IMR-90 (cell line): Measurements from ENCODE around the gene TUFM. TPM values are rescaled to one million over a fixed set of nuclear protein-coding genes. Genes with fewer than 3 reads are reported as not detected.

Experiments used
- ATAC-seq: fragments of 200-7000 bp; cut with Tn5 transposase; 2 replicates; pipeline ENCODE4 v1.9.1; 2020; ENCODE audit warnings: low read depth, mild to moderate bottlenecking, moderate library complexity
- BruUV-seq: library from RNA; stranded (reverse); fragments of 400-500 nt; replicated peaks from 2 replicates; lab custom pipeline; 2021; lab: Mats Ljungman, UMichigan
- CTCF ChIA-PET: fragments of 300-600 bp; formaldehyde crosslinking; extraction: SDS; loops from one replicate; lab custom pipeline; 2021; ENCODE audit warnings: antibody characterized with exemption; lab: Yijun Ruan, JAX
- POLR2A ChIA-PET: fragments of 300-600 bp; sonication (Branson Sonifier 250); formaldehyde crosslinking; loops from one replicate; lab custom pipeline; 2022; ENCODE audit warnings: antibody characterized with exemption; ENCODE audit not compliant: unreplicated experiment; lab: Charles Lee
- DNase-seq: peaks from one replicate; pipeline ENCODE4 v3.0.0; 2013
- H2AFZ ChIP-seq: replicated peaks from 2 replicates; pipeline ENCODE3; 2013; ENCODE audit warnings: low read length, mild to moderate bottlenecking; ENCODE audit not compliant: poor library complexity
- H2AK5ac ChIP-seq: 2 replicates; pipeline ENCODE4 v1.6.1; 2013; ENCODE audit warnings: low read depth, low read length, inconsistent platforms
- H2AK9ac ChIP-seq: replicated peaks from 2 replicates; pipeline ENCODE3; 2013; ENCODE audit warnings: mild to moderate bottlenecking, low read depth, low read length, moderate library complexity; ENCODE audit not compliant: poor library complexity
- H2BK120ac ChIP-seq: 2 replicates; pipeline ENCODE4 v1.6.1; 2013; ENCODE audit warnings: low read depth, low read length, inconsistent platforms
- H2BK15ac ChIP-seq: 3 replicates; pipeline ENCODE4 v1.6.1; 2013; ENCODE audit warnings: low read depth, low read length, inconsistent platforms
- H2BK20ac ChIP-seq: 2 replicates; pipeline ENCODE4 v1.6.1; 2013; ENCODE audit warnings: low read depth, mild to moderate bottlenecking, inconsistent platforms, low read length, moderate library complexity
- H2BK5ac ChIP-seq: 2 replicates; pipeline ENCODE4 v1.6.1; 2013; ENCODE audit warnings: mild to moderate bottlenecking, low read depth, low read length, inconsistent platforms; ENCODE audit not compliant: poor library complexity, severe bottlenecking
- H3K14ac ChIP-seq: replicated peaks from 2 replicates; pipeline ENCODE4 v1.6.1; 2013; ENCODE audit warnings: low read depth, low read length, inconsistent platforms
- H3K18ac ChIP-seq: 2 replicates; pipeline ENCODE4 v1.6.1; 2013; ENCODE audit warnings: low read depth, low read length, control low read depth
- H3K23ac ChIP-seq: 2 replicates; pipeline ENCODE4 v1.6.1; 2013; ENCODE audit warnings: low read depth, low read length, inconsistent platforms
- H3K27ac ChIP-seq: 2 replicates; pipeline ENCODE4 v1.5.1; 2013; ENCODE audit warnings: mild to moderate bottlenecking, control low read depth, low read length; ENCODE audit not compliant: insufficient read depth
- H3K27me3 ChIP-seq: 2 replicates; pipeline ENCODE4 v1.6.1; 2013; ENCODE audit warnings: low read length; ENCODE audit not compliant: control insufficient read depth, insufficient read depth
- H3K36me3 ChIP-seq: 2 replicates; pipeline ENCODE4 v1.6.1; 2013; ENCODE audit warnings: low read length, mixed read lengths; ENCODE audit not compliant: control insufficient read depth, insufficient read depth
- H3K4ac ChIP-seq: 2 replicates; pipeline ENCODE4 v1.6.1; 2013; ENCODE audit warnings: low read depth, low read length, inconsistent platforms
- H3K4me1 ChIP-seq: 2 replicates; pipeline ENCODE4 v1.6.1; 2013; ENCODE audit warnings: low read length, mixed read lengths; ENCODE audit not compliant: control insufficient read depth, insufficient read depth
- H3K4me2 ChIP-seq: 2 replicates; pipeline ENCODE4 v1.6.1; 2013; ENCODE audit warnings: low read depth, mild to moderate bottlenecking, control low read depth, low read length, moderate library complexity
- H3K4me3 ChIP-seq: 2 replicates; pipeline ENCODE4 v1.5.1; 2013; ENCODE audit warnings: low read depth, mild to moderate bottlenecking, control low read depth, low read length, moderate library complexity; ENCODE audit not compliant: insufficient read depth
- H3K56ac ChIP-seq: 2 replicates; pipeline ENCODE4 v1.6.1; 2013; ENCODE audit warnings: low read length, inconsistent platforms; ENCODE audit not compliant: insufficient read depth; ENCODE audit errors: extremely low read depth
- H3K79me1 ChIP-seq, 2 experiments: 2 replicates each; pipeline ENCODE4 v1.6.1; 2013; ENCODE audit warnings: low read length in 2 of 2, inconsistent platforms in 1 of 2, low read depth in 1 of 2
- H3K9ac ChIP-seq: 2 replicates; pipeline ENCODE4 v1.6.1; 2013; ENCODE audit warnings: low read depth, low read length, control low read depth
- H3K9me1 ChIP-seq: 2 replicates; pipeline ENCODE4 v1.6.1; 2013; ENCODE audit warnings: low read length, inconsistent platforms; ENCODE audit not compliant: insufficient read depth
- H3K9me3 ChIP-seq: 2 replicates; pipeline ENCODE4 v1.6.1; 2013; ENCODE audit warnings: low read length; ENCODE audit not compliant: control insufficient read depth, insufficient read depth
- H4K20me1 ChIP-seq: 2 replicates; pipeline ENCODE4 v1.6.1; 2013; ENCODE audit warnings: low read length, inconsistent platforms; ENCODE audit not compliant: insufficient read depth
- H4K5ac ChIP-seq: 2 replicates; pipeline ENCODE4 v1.6.1; 2013; ENCODE audit warnings: mild to moderate bottlenecking, low read depth, low read length, control low read depth
- H4K8ac ChIP-seq, 2 experiments: 2 replicates each; pipeline ENCODE4 v1.6.1; 2013; ENCODE audit warnings: low read depth in 2 of 2, low read length in 2 of 2, control low read depth in 1 of 2, inconsistent platforms in 1 of 2
- H4K91ac ChIP-seq: 2 replicates; pipeline ENCODE4 v1.6.1; 2013; ENCODE audit warnings: low read depth, low read length, inconsistent platforms; ENCODE audit not compliant: insufficient read depth
- BHLHE40 ChIP-seq: fragments of 150-350 bp; IDR thresholded peaks from 2 replicates; pipeline ENCODE4 v1.6.1; 2016; ENCODE audit warnings: mild to moderate bottlenecking, low read depth, low read length
- CEBPB ChIP-seq: IDR thresholded peaks from 2 replicates; pipeline ENCODE4 v1.6.1; 2012; ENCODE audit warnings: low read depth, low read length, improper control_type of control experiment
- CTCF ChIP-seq: conservative IDR thresholded peaks from 2 replicates; pipeline ENCODE4 v1.5.1; 2012; ENCODE audit warnings: mild to moderate bottlenecking, low read depth, low read length, improper control_type of control experiment
- ELK1 ChIP-seq: fragments of 150-350 bp; IDR thresholded peaks from 2 replicates; pipeline ENCODE4 v1.6.1; 2016; ENCODE audit warnings: low read depth, mild to moderate bottlenecking, low read length, moderate library complexity, borderline replicate concordance
- FOS ChIP-seq: fragments of 150-350 bp; IDR thresholded peaks from 2 replicates; pipeline ENCODE4 v1.6.1; 2016; ENCODE audit warnings: low read depth, low read length
- MAFK ChIP-seq: IDR thresholded peaks from 2 replicates; pipeline ENCODE4 v1.6.1; 2012; ENCODE audit warnings: low read depth, low read length, improper control_type of control experiment
- MXI1 ChIP-seq: IDR thresholded peaks from 2 replicates; pipeline ENCODE4 v1.6.1; 2012; ENCODE audit warnings: low read depth, mild to moderate bottlenecking, low read length, moderate library complexity, borderline replicate concordance
- POLR2A ChIP-seq: IDR thresholded peaks from 2 replicates; pipeline ENCODE4 v1.6.1; 2012; ENCODE audit warnings: mild to moderate bottlenecking, low read depth, low read length
- RAD21 ChIP-seq: IDR thresholded peaks from 2 replicates; pipeline ENCODE4 v1.6.1; 2012; ENCODE audit warnings: low read length, improper control_type of control experiment
- RCOR1 ChIP-seq: IDR thresholded peaks from 2 replicates; pipeline ENCODE4 v1.6.1; 2012; ENCODE audit warnings: mild to moderate bottlenecking, low read length, improper control_type of control experiment; ENCODE audit not compliant: insufficient replicate concordance
- RFX5 ChIP-seq: IDR thresholded peaks from 2 replicates; pipeline ENCODE4 v1.8.0; 2012; ENCODE audit warnings: low read depth, mild to moderate bottlenecking, low read length, moderate library complexity
- SMC3 ChIP-seq: fragments of 150-350 bp; IDR thresholded peaks from 2 replicates; pipeline ENCODE4 v1.6.1; 2016; ENCODE audit warnings: low read depth, mild to moderate bottlenecking, antibody characterized with exemption, low read length, moderate library complexity
- USF2 ChIP-seq: fragments of 150-350 bp; IDR thresholded peaks from 2 replicates; pipeline ENCODE4 v1.6.1; 2017; ENCODE audit warnings: mild to moderate bottlenecking, antibody characterized with exemption, low read length, low read depth
- WGBS, 2 experiments: methylation state at CpG; one replicate each; pipeline versions ENCODE4 v1.1.5 to v1.1.7; 2013; ENCODE audit warnings: missing lambda C conversion rate in 2 of 2; ENCODE audit not compliant: insufficient read length in 1 of 2; ENCODE audit errors: extremely low coverage in 2 of 2; 5-methylcytosine and 5-hydroxymethylcytosine counted together
- dilution Hi-C: fragments of 300-500 bp; cut with HindIII; formaldehyde crosslinking; loops from one replicate; pipeline ENCODE4 v1.14.3; 2018; ENCODE audit warnings: low sequenced_read_pairs; ENCODE audit not compliant: unreplicated experiment
- in situ Hi-C: fragments of 300-500 bp; cut with MboI; formaldehyde crosslinking; loops from 3 replicates; pipeline ENCODE4 v1.14.3; 2019; ENCODE audit warnings: low sequenced_read_pairs, inconsistent platforms, mixed read lengths
- intact Hi-C: fragments of 100-400 bp; cut with micrococcal nuclease; formaldehyde crosslinking; loops from 2 replicates; pipeline ENCODE4 v1.10.0; 2022
- polyA plus RNA-seq, 3 experiments: library from polyadenylated mRNA; depleted of rRNA; stranded (reverse); fragments of >200 nt; gene quantifications; 2 replicates each; pipeline ENCODE4 v1.2.3, GENCODE V29; 2012; ENCODE audit warnings: low replicate concordance in 1 of 3
- total RNA-seq: library from RNA; depleted of rRNA; stranded (reverse); fragments of >200 nt; gene quantifications from 2 replicates; pipeline ENCODE4 v1.2.3, GENCODE V29; 2012

Gene TUFM
- total and polyA plus RNA-seq, 2 of the 4 experiments (the other 2 are of a cell fraction) = 80.3 to 126 TPM

DNA sequence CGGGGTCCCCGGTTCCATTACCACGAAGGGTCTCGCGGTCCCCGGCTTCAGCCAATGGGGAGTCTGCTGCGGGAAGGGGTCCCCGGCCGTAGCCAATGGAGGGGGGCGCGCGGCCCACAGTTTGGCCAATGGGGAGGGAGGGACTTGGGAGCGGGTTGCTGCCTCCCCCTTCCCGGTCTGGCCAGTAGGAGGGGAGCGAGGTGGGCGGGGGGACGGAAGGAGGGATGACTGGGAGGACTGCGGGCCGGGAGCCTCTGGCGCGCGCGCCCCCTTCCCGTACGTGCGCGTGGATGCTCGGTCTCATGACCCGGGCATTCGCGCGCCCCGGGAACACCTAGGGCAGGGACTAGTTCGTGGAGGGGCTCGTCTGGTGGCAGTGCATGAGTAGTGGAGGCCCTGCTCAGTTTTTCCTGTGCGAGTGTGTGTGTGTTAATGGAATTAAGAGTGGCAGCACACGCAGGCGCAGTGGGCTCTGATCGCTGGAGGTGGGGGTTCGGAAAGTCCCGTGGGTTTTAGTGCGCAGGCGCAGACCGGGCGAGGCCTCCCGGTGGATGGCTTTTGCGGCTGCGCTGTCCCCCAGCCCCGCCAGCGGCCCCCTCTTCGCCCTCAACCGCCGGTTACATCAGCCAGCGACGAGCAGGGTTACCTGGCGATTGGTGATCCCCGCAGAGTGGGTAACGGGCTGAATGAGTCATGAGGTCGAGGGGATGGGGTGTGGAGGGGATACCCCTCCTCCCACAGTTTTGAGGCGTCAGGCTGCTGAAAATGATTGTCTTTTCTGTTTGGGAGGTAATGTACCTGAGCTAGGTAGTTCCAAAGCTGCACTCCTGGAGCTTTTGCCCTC lies 22.1 kb downstream of the TUFM start:
- 0% methylated on average over 14 of the region's 60 CpGs; no CpG with 5 or more reads in 1 of the 2 experiments for WGBS, 2 experiments
- BruUV-seq = no TSS peak
- Histone ChIP-seq H2AK9ac (peak overlapping the region; percentile 100), H3K27me3 (no peaks in the 10 kb centered on the region), H3K27ac (peak overlapping the region; percentile 95), H4K20me1 (peaks cover 48% of the 10 kb centered on the region), H4K91ac (peak overlapping the region; percentile 97), H2AFZ (peak overlapping the region; percentile 91), H4K5ac (peak overlapping the region; percentile 78), H3K56ac (peak overlapping the region; percentile 94), H2BK5ac (peak overlapping the region; percentile 91), H2AK5ac (peak overlapping the region; percentile 93), H3K9ac (peak overlapping the region; percentile 93), H3K4me3 (peak overlapping the region; percentile 69), H3K36me3 (peaks cover 26% of the 10 kb centered on the region), H3K79me1 (peaks cover 34 to 68% of the 10 kb centered on the region in 2 experiments), H3K4me1 (peaks cover 4% of the 10 kb centered on the region; the same call in 1 of the 2 replicates), H3K9me1 (peaks cover 10% of the 10 kb centered on the region), H3K23ac (peak overlapping the region; percentile 98), H3K18ac (peak overlapping the region; percentile 76), H2BK20ac (peak overlapping the region; percentile 2; the same call in 1 of the 2 replicates), H3K9me3 (no peaks in the 10 kb centered on the region), H2BK120ac (peak overlapping the region; percentile 78), H3K14ac (peak overlapping the region; percentile 100), H2BK15ac (peak overlapping the region; percentile 58; the same call in 1 of the 3 replicates), H3K4ac (peak overlapping the region; percentile 100), H3K4me2 (peak overlapping the region; percentile 93), H4K8ac (peak overlapping the region; percentile 77 to 97)
- peak; percentile 90 for ATAC-seq
- in situ Hi-C loops (loop anchor here (5.0 kb wide), 1 partner anchor 118 kb away; no protein-coding TSS in a partner anchor), dilution Hi-C loops (no loop called here), intact Hi-C loops (loop anchor here (5.0 kb wide), 2 partner anchors 38 to 123 kb away; partner anchors contain the start of gene SH2B1)
- ChIA-PET POLR2A (interaction anchor here (0.6 kb wide), 1 partner anchor 12 kb away, joined by 3 read pairs; no protein-coding TSS in a partner anchor), CTCF (no interaction called here)
- DNase-seq = peak; percentile 98
- TF ChIP-seq FOS (peak; percentile 33; the same call in 1 of the 2 replicates), POLR2A (peak; percentile 82), CTCF (peak; percentile 21; the same call in 1 of the 2 replicates), MAFK (no peak), SMC3 (no peak), ELK1 (no peak), RAD21 (no peak), USF2 (peak; percentile 24; the same call in 1 of the 2 replicates), CEBPB (0 out of 2 replicates have a peak, but pooled peaks have one; percentile 11), RFX5 (no peak), MXI1 (peak; percentile 63; the same call in 1 of the 2 replicates), RCOR1 (no peak), BHLHE40 (no peak)
